ENCODE data around the gene TMX4.

- no peak for TF ChIP-seq EZH2phosphoT487 (IDR thresholded peaks at IDR 0.05; ENCODE audit: insufficient read depth, low read depth)
- no peak for TF ChIP-seq EZH2 (IDR thresholded peaks at IDR 0.05; ENCODE audit: insufficient read depth, poor library complexity, severe bottlenecking)
Measured at GRCh38 chr20:8002056-8002455, 17.5 kb downstream of the TMX4 start.
